Subcutaneous adipose tissue (tissue), 4 donors: Measurements from ENCODE around the gene FADD. TPM values are rescaled to one million over a fixed set of nuclear protein-coding genes. Genes with fewer than 3 reads are reported as not detected.

Experiments used
- total RNA-seq, 4 donors: library from RNA; depleted of rRNA; stranded (reverse); fragments of >200 nt; gene quantifications; one replicate each; pipeline ENCODE4 v1.1.0, GENCODE V29; 2016
- TF ChIP-seq, protein P1 (sequence below): fragments of 450-650 bp; IDR thresholded peaks from one replicate; pipeline ENCODE4 v1.5.1; 2016; ENCODE audit warnings: low read depth, mild to moderate bottlenecking, control low read depth, antibody characterized with exemption, moderate library complexity

The FADD gene
- total RNA-seq, 4 donors from 2014 or later, result 16.7 to 21.1 (median 20.1) TPM

DNA sequence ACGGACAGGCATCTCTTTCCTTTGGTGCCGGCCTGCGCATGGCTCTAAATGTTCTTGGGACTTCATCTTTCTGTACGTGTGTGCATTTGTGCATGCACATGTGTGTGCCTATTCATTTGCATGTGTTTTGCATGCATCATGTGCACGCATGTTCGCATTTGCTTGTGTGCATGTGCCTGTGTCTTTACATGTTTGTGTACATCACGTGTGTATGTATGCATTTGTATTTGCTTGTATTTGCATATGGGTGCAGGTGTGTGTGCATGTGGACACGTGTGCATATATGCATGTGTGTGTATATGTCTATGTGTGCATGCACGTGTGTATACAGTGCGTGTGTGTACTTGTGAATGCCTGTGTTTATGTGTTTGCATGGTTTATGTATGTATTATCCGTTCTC, 13.5 kb upstream of the FADD start:
- TF ChIP-seq, protein P1, sequence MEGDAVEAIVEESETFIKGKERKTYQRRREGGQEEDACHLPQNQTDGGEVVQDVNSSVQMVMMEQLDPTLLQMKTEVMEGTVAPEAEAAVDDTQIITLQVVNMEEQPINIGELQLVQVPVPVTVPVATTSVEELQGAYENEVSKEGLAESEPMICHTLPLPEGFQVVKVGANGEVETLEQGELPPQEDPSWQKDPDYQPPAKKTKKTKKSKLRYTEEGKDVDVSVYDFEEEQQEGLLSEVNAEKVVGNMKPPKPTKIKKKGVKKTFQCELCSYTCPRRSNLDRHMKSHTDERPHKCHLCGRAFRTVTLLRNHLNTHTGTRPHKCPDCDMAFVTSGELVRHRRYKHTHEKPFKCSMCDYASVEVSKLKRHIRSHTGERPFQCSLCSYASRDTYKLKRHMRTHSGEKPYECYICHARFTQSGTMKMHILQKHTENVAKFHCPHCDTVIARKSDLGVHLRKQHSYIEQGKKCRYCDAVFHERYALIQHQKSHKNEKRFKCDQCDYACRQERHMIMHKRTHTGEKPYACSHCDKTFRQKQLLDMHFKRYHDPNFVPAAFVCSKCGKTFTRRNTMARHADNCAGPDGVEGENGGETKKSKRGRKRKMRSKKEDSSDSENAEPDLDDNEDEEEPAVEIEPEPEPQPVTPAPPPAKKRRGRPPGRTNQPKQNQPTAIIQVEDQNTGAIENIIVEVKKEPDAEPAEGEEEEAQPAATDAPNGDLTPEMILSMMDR, result no peak

DNA sequence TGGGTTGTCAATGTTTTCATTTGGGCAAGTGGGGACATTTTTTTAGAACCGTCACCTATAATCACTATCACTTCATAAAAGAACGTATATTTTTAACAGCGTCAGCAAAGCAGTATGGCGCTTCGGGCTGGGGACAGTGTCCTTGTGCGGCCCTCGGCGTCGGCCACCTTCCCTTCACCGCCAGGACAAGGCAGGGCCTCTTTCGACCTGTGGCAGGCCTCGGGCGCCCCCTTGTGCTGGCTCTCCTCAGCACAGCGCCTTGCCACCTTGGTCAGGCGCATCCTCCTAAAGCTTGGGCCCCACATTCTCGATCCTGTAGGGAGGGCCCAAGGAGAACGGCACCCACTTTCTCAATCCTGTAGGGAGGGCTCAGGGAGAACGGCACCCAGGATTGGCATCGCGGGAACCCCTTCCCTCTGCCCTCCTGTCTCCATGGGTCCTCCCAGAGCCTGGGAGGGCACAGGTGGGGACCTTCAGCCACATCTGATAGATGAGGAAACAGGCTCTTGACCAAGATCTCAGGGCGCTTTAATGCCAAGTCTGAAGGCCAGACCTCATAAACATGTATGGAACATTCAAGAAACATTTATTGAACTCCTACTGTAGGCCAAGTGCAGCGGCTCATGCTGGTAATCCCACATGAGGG, 11.5 kb upstream of the FADD start:
- TF ChIP-seq, protein P1, result no peak

- TF ChIP-seq, protein P1, result no peak
Observed at GRCh38 chr11:70192666-70193410, 10.3 kb upstream of the FADD start.

DNA sequence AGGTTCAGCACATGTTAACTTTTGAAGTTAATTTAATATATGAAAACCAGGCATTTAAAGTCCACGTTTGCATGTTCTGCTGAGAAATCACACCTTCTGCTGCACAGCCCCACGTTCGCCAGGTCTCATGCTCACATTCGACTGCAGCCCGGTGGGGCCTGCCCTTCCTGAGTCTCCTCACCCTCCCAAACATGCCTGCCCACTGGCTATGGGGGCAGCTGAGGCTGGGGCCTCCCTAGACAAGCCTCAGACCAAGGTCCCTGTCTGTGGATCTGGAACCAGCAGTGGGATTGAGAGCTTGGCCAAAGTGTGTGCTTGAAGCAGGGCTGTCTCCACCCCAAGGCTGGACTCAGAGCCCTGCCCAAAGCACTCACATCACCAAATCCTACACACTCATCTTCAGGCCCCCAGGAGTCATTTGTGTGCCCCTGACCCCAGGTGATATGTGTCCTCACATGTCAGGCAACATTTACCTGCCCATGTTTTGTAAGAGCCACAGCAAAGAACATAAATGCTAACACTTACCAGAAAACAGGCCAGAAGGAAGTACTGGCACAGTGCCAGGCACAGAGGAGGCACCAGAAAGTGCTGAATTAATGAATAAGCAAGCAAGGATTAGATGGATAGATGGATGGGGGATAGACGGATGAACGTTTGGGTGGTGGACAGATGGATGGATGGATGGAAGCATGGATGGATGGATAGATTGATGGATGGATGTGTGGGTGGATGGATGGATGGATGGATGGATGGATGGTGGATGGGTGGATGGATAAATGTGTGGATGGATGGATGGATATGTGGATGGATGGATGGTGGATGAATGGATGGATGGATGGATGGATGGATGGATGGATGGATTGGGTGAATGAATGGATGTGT, 9.4 kb upstream of the FADD start:
- TF ChIP-seq, protein P1, result no peak

- TF ChIP-seq, protein P1, result no peak
Observed at GRCh38 chr11:70194792-70195791, 8.0 kb upstream of the FADD start.

- TF ChIP-seq, protein P1, result no peak
Observed at GRCh38 chr11:70200212-70200844, 2.8 kb upstream of the FADD start.
